WI38 (cell line): ENCODE data around the gene RNF182.

Source experiments
- H3K4me3 ChIP-seq: 2 replicates; pipeline ENCODE4 v1.5.1; 2011; ENCODE audit warnings: low read depth, mild to moderate bottlenecking, control low read depth, low read length
- TF ChIP-seq, protein P1 (sequence below): IDR thresholded peaks from 2 replicates; pipeline ENCODE4 v1.5.1; 2012; ENCODE audit warnings: low read depth, mild to moderate bottlenecking, control low read depth, low read length

RNF182 gene

DNA sequence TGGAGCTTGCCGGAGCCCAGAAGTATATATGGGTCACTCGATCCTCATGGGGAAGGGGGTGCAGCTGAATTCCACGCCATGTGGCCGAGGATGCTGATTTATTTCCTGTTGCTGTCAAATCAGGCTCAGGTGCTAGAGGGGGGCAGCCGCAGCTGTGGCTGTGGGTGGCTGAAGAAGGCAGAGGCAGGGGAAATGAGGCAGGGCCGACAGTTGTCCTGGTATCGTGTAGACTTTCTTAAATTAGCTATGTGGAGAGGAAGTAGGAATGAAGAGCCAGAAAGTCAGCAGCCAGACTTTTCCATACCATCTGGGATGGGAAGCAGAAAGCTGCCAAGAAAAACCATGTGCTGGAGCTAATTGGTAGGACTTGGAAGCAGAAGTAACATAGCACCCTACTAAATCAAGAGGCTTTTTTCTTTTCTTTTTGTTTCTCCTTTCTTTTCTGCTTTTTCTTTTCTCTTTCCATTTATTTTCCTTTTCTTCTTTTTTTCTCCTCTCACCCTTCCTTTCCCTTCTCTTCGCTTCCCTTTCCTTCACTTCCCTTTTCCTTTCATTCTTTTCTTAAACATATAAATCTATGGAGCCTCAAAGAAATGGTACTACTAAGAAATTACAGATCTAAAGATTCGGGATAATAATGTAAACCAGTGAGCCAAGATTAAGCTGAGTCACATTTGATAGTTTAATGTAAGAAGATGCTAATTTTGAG is 102.2 kb downstream of the RNF182 start:
- TF ChIP-seq, protein P1, sequence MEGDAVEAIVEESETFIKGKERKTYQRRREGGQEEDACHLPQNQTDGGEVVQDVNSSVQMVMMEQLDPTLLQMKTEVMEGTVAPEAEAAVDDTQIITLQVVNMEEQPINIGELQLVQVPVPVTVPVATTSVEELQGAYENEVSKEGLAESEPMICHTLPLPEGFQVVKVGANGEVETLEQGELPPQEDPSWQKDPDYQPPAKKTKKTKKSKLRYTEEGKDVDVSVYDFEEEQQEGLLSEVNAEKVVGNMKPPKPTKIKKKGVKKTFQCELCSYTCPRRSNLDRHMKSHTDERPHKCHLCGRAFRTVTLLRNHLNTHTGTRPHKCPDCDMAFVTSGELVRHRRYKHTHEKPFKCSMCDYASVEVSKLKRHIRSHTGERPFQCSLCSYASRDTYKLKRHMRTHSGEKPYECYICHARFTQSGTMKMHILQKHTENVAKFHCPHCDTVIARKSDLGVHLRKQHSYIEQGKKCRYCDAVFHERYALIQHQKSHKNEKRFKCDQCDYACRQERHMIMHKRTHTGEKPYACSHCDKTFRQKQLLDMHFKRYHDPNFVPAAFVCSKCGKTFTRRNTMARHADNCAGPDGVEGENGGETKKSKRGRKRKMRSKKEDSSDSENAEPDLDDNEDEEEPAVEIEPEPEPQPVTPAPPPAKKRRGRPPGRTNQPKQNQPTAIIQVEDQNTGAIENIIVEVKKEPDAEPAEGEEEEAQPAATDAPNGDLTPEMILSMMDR = no peak
- no peak overlapping the region for H3K4me3 ChIP-seq

DNA sequence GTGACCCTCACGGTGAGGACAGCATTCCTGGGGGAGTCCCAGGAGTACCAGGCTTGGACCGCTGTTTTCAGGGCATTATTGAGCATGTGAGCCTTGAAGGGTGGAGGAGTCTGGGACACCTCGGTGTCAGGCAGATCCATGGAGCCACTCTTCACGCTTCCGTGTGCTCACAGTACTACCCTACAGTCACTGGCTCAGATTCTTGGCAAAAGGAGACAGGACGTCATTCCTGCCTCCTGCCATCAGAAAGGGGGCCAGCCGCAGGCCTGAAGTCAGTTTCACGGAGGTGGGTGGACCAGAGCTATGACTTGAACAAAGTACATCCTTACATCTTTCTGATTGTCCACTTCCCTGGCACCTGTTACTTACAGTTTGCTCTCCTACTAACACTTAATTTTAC is 103.9 kb downstream of the RNF182 start:
- no peak overlapping the region for H3K4me3 ChIP-seq
- TF ChIP-seq, protein P1 = no peak

DNA sequence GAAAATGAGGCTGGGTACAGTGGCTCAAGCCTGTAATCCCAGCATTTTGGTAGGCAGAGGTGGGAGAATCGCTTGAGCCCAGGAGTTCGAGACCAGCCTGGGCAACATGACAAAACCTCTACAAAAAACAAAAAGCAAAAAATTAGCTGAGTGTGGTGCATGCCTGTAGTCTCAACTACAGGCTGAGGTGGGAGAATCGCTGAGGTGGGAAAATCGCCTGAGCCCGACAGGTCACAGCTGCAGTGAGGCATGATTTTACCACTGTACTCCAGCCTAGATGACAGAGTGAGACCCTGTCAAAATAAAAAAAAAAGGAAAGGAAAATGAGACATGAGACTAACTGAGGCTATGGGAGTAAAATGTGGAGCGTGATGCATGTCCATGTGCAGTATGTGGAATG is 104.9 kb downstream of the RNF182 start:
- TF ChIP-seq, protein P1 = no peak
- no peak overlapping the region for H3K4me3 ChIP-seq
